Islet of Langerhans (tissue), 1 donor: Measurements from ENCODE around the gene LRRC46.

Experiments used
- FAIRE-seq: peaks from one replicate; lab custom pipeline; 2011; peaks lifted over from hg19 to GRCh38; lab: Jason Lieb, UNC

Gene LRRC46

DNA sequence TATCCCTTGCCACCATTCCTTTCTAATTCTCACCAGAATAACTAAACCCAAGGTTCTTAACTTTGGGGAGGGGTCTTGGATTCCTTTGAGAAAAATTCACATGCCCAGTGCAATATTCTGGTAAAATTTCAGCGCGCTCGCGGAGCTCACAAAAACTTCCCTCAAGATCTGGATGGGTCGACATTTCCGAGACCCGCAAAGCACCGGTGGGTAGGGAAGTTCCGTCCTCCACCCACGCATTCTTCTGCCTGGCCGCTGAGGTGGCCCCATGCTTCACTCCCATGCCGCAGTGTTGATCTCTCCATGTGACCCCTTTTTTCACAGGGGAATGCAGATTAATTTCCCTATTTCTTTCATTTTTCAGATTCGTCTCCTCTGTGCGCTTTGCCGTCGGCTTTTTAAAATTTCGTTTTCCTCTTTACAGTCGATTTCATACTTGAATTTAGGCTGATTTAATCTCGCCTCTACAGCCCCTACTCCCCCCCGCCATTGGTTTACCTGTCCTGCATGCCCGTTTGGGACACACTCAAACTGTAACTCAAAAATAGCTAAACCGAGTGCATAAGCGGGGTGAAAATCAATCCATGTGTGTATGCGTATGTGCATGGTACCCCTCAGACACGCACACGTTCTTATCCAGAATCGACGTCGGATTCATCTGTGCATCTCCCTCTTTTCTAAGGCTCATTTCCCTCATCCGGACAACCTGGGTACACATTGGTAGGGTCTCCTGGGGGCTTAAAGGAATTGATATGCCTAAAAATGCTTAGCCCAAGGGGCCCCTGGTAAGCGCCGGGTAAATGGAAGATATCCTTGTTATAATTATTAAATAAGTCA, 20.9 kb downstream of the LRRC46 start:
- FAIRE-seq, result no peak

DNA sequence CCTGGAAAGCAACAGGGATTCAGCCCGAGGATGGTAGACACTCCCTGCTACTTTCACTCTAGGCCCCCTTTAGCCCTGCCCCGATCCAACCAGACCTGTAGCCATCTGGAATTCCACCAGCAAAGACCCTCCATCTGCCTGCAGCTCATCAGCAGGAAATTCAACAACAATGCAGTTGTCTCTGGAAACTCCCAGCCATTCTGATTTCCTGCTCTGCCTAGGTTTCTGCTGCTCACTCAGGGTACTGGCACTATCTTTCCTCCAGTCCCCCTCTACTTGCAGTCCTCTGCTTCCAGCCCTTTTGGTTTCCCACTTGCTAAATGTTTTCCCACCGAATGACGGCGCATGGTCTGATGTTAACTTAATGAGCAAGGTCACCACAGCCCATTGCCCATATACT, 22.1 kb downstream of the LRRC46 start:
- FAIRE-seq, result no peak

GRCh38 chr17:47855737-47856136, 24.3 kb downstream of the LRRC46 start:
- FAIRE-seq, result no peak

GRCh38 chr17:47856830-47857229, 25.4 kb downstream of the LRRC46 start:
- no peak for FAIRE-seq

- no peak for FAIRE-seq
These were observed 26.3 kb downstream of the LRRC46 start for GRCh38 chr17:47857551-47858455.

GRCh38 chr17:47860386-47860785, 28.9 kb downstream of the LRRC46 start:
- no peak for FAIRE-seq

GRCh38 chr17:47862621-47863440, 31.4 kb downstream of the LRRC46 start:
- FAIRE-seq, result no peak

- no peak for FAIRE-seq
These were observed 33.3 kb downstream of the LRRC46 start for GRCh38 chr17:47864791-47865216.

DNA sequence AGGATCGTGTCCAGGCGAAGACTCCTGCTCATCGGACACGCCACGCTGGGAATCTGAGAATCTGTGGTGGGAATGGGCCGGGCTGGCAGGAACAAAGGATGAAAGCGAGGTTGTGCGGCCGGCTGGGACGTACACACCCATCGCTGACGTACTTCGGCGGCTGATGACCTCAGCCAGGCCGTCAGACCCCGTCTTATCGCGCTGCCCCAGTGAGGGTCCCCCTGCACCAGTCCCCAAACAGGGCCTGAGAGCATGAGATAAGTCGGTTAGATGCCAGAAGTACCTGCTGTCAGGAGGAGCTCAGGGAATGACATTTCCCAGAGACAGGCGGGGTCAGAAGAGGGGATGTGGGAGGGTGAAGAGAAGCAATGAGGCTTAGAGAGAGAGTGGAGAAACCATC, 35.5 kb downstream of the LRRC46 start:
- no peak for FAIRE-seq

- no peak for FAIRE-seq
These were observed 36.5 kb downstream of the LRRC46 start for GRCh38 chr17:47867813-47868533.

GRCh38 chr17:47869114-47869513, 37.6 kb downstream of the LRRC46 start:
- FAIRE-seq, result no peak

DNA sequence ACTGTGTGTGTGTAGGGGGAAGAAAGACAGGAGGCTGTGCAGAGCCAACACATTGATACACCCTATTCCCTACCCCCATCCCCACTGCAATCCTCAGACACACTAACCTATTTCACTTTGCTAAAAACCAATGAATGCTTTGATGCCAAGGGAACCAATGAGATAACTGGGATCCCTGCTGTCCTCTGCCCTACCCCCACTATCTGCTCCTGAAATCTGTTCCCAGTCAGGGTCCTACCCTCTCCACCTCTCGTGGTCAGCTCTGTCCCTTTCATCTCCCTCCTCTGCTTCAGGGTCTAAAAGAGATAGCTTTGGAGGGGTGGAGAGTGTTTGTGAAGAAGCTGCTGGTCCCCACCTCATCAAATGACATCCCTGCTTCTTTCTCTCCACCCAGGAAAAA, 38.6 kb downstream of the LRRC46 start:
- FAIRE-seq, result no peak

GRCh38 chr17:47871048-47871447, 39.6 kb downstream of the LRRC46 start:
- no peak for FAIRE-seq

GRCh38 chr17:47872019-47872650, 40.7 kb downstream of the LRRC46 start:
- no peak for FAIRE-seq

- no peak for FAIRE-seq
These were observed 41.2 kb downstream of the LRRC46 start for GRCh38 chr17:47872651-47873161.

- no peak for FAIRE-seq
These were observed 42.0 kb downstream of the LRRC46 start for GRCh38 chr17:47873200-47874090.

DNA sequence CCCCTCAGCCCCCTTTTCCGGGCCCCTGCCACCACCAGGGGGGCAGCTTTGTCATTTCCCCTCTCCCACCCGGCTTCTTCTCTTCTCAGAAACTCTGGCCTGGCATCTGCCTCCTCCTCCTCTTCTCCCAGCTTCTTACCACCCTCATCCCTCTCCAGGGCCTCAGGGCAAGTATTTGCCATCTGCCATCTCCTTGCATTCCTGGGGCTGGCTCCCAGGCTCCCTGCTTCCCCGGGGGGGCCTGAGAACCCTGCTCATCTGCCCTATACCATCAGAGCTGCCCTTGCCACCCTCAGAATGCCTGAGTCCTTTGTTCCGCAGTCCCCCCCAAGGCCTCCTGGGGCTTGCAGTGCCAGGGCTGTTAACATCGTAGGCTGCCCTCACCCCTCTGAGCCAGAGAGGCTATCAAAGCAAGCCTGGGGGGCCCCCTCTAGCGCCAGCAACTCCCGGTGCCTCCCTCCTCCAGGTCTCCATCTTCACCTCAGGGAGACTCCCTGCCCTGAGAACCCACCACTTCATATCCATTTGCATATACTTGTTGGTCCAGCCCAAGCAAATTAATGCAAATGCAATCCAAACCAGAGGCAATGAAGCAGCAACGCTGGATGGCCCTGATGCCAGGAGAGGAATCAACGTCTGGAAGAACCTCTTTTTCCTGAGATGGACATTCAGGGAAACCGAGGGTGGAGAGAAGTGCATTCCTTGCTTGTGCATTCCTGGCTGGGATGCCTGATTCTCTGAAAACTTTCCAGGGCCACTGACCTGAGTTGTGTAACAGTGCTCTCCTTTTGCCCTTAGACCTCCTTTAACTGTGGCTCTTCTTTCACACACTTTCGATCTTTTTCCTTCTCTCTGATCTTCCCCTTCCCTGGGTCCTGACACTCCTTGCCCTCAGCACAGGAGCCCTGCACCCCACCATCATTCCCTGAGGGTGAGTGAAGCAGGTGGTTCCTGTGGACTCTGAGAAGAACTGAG, 43.8 kb downstream of the LRRC46 start:
- FAIRE-seq, result no peak

GRCh38 chr17:47877368-47878034, 46.0 kb downstream of the LRRC46 start:
- FAIRE-seq, result no peak
